ENCODE data around the gene PNPLA1. TPM values are rescaled to one million over a fixed set of nuclear protein-coding genes. Genes with fewer than 3 reads are reported as not detected.

The PNPLA1 gene
- total RNA-seq, 1 experiment from 2014 or later, result 0.10 TPM

- intact Hi-C loops (cut with micrococcal nuclease), result no loop called here
- no TSS peak for BruUV-seq (replicated peaks)
- Histone ChIP-seq H4K20me1 (ENCODE audit: insufficient read depth) (no peaks in the 10 kb centered on the region), H3K4me3 (replicated peaks in 1 of 2; ENCODE audit: low read depth in 1 of 2, low read length in 2 of 2) (no peak overlapping the region), H2AFZ (ENCODE audit: low read depth, low read length, poor library complexity, severe bottlenecking) (no peak overlapping the region), H3K9me3 (ENCODE audit: control insufficient read depth in 1 of 2, insufficient read depth in 1 of 2, low read depth in 1 of 2, low read length in 2 of 2) (no peaks in the 10 kb centered on the region), H3K4me1 (ENCODE audit: control insufficient read depth in 1 of 2, insufficient read depth in 2 of 2, low read length in 2 of 2) (peaks cover 0 to 7% of the 10 kb centered on the region in 2 experiments; a peak in 1 of 4 replicates), H3K27me3 (ENCODE audit: insufficient read depth, low read length) (0 out of 2 replicates have a peak, but pooled peaks cover under 1% of the 10 kb centered on the region), H3K79me2 (ENCODE audit: insufficient read depth, low read length) (no peaks in the 10 kb centered on the region), H3K36me3 (ENCODE audit: control insufficient read depth in 1 of 2, insufficient read depth in 2 of 2, low read length in 2 of 2) (no peaks in the 10 kb centered on the region), H3K9me2 (ENCODE audit: insufficient read depth) (no peaks in the 10 kb centered on the region), H3K9ac (ENCODE audit: low read length) (no peak overlapping the region), H3K27ac (ENCODE audit: low read depth, low read length) (no peak overlapping the region), H3K4me2 (ENCODE audit: low read length) (no peak overlapping the region)
- ATAC-seq (no peak), DNase-seq (ENCODE audit: low read depth, low spot score) (no peak)
- CTCF ChIA-PET, result no interaction called here
- RAD21 ChIA-PET (ENCODE audit: low non-redundant PET in 1 of 2, low total read pairs in 2 of 2, uncharacterized antibody in 2 of 2, unreplicated experiment in 2 of 2), result no interaction called here
- no peak for TF ChIP-seq CBX3 (IDR thresholded peaks at IDR 0.05; ENCODE audit: low read depth)
- TF ChIP-seq SP1 (IDR thresholded peaks at IDR 0.05; ENCODE audit: low read depth), result no peak
- POLR2A ChIA-PET, result no interaction called here
Measured at GRCh38 chr6:36284359-36284758, 14.5 kb downstream of the PNPLA1 start.

DNA sequence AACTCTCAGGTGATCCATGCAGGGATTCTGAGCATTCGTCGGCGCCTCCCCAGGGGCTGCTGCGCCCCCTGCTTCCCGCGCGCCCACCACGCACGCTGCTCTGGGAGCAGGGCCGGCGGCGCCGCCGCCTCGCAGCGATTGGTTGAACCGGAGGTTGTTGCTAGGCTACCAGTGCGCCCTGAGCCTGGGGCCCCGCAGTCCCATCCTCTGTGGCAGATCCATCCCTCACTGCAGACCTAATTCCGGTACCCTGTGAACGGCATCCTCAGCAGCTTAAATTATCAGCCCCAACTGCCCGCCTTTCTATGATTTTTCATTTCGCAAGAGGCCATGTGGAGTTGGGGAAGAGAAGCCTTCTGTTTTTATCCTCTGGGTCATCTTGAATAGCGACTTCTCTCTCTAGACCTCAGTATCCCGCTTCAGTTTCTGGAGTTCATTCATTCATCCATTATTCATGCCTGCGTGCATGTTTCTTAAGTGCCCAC lies 15.4 kb downstream of the PNPLA1 start:
- H4K20me1 ChIP-seq (ENCODE audit: insufficient read depth), result no peaks in the 10 kb centered on the region
- ChIA-PET POLR2A (no interaction called here), CTCF (no interaction called here), RAD21 (ENCODE audit: low non-redundant PET in 1 of 2, low total read pairs in 2 of 2, uncharacterized antibody in 2 of 2, unreplicated experiment in 2 of 2) (no interaction called here)
- no peaks in the 10 kb centered on the region for H3K27me3 ChIP-seq (ENCODE audit: insufficient read depth, low read length)
- no peak overlapping the region for H3K4me3 ChIP-seq (replicated peaks in 1 of 2; ENCODE audit: low read depth in 1 of 2, low read length in 2 of 2)
- H3K9me2 ChIP-seq (ENCODE audit: insufficient read depth), result no peaks in the 10 kb centered on the region
- peaks cover 0 to 14% of the 10 kb centered on the region in 2 experiments; a peak in 1 of 4 replicates for H3K4me1 ChIP-seq (ENCODE audit: control insufficient read depth in 1 of 2, insufficient read depth in 2 of 2, low read length in 2 of 2)
- no TSS peak for BruUV-seq (replicated peaks)
- no peak overlapping the region for H3K4me2 ChIP-seq (ENCODE audit: low read length)
- no peaks in the 10 kb centered on the region for H3K36me3 ChIP-seq (ENCODE audit: control insufficient read depth in 1 of 2, insufficient read depth in 2 of 2, low read length in 2 of 2)
- no peak overlapping the region for H3K9ac ChIP-seq (ENCODE audit: low read length)
- intact Hi-C loops (cut with micrococcal nuclease), result no loop called here
- no peaks in the 10 kb centered on the region for H3K9me3 ChIP-seq (ENCODE audit: control insufficient read depth in 1 of 2, insufficient read depth in 1 of 2, low read depth in 1 of 2, low read length in 2 of 2)
- no peak for DNase-seq (ENCODE audit: low read depth, low spot score)
- H3K79me2 ChIP-seq (ENCODE audit: insufficient read depth, low read length), result no peaks in the 10 kb centered on the region
- H3K27ac ChIP-seq (ENCODE audit: low read depth, low read length), result no peak overlapping the region
- ATAC-seq, result no peak
- TF ChIP-seq SP1 (IDR thresholded peaks at IDR 0.05; ENCODE audit: low read depth) (no peak), SRF (IDR thresholded peaks at IDR 0.05; ENCODE audit: low read depth) (no peak), JUND (IDR thresholded peaks at IDR 0.05) (no peak), ELF1 (IDR thresholded peaks at IDR 0.05; ENCODE audit: borderline replicate concordance, low read depth) (no peak), POLR2A (IDR thresholded peaks at IDR 0.05; ENCODE audit: borderline replicate concordance, extremely low read depth, insufficient read depth, insufficient read length) (no peak), RAD21 (IDR thresholded peaks at IDR 0.05; ENCODE audit: low read depth) (no peak), CBX3 (IDR thresholded peaks at IDR 0.05; ENCODE audit: low read depth) (no peak), FOSL1 (IDR thresholded peaks at IDR 0.05; ENCODE audit: low read depth) (no peak), ZNF274 (IDR thresholded peaks at IDR 0.05; ENCODE audit: low read depth, low read length) (no peak), CEBPB (IDR thresholded peaks at IDR 0.05; ENCODE audit: low read depth) (no peak), TCF7L2 (IDR thresholded peaks at IDR 0.05; ENCODE audit: borderline replicate concordance, extremely low read depth, insufficient read depth, insufficient read length) (no peak), EZH2 (IDR thresholded peaks at IDR 0.05) (no peak), EZH2phosphoT487 (IDR thresholded peaks at IDR 0.05; ENCODE audit: borderline replicate concordance) (no peak)
- TF ChIP-seq, protein P1, sequence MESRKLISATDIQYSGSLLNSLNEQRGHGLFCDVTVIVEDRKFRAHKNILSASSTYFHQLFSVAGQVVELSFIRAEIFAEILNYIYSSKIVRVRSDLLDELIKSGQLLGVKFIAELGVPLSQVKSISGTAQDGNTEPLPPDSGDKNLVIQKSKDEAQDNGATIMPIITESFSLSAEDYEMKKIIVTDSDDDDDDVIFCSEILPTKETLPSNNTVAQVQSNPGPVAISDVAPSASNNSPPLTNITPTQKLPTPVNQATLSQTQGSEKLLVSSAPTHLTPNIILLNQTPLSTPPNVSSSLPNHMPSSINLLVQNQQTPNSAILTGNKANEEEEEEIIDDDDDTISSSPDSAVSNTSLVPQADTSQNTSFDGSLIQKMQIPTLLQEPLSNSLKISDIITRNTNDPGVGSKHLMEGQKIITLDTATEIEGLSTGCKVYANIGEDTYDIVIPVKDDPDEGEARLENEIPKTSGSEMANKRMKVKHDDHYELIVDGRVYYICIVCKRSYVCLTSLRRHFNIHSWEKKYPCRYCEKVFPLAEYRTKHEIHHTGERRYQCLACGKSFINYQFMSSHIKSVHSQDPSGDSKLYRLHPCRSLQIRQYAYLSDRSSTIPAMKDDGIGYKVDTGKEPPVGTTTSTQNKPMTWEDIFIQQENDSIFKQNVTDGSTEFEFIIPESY (IDR thresholded peaks at IDR 0.05; ENCODE audit: extremely low read depth, insufficient replicate concordance, low read length), result no peak
- TF ChIP-seq, protein P2, sequence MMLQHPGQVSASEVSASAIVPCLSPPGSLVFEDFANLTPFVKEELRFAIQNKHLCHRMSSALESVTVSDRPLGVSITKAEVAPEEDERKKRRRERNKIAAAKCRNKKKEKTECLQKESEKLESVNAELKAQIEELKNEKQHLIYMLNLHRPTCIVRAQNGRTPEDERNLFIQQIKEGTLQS (IDR thresholded peaks at IDR 0.05), result no peak
- no peak overlapping the region for H2AFZ ChIP-seq (ENCODE audit: low read depth, low read length, poor library complexity, severe bottlenecking)

Measured in HCT116 (cell line).